ENCODE data around the gene PLAA.

DNA sequence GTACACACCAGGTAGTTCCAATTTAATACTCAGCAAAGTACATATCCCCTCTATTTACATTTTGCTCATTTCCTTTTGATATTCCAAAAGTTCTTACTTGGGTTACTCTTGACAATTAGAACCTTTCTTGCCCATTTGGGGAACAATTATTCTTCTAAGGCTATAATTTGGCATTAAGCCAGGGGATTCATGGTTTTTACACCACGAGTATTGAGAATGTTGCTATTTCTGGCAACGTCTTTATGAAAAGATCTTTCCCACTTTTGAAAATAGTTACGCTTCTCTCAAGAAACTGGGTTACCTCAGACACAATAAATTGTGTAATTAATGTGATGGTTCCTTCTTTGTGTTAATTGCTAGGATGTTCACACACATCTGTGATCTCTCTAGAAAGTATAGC is 43.0 kb downstream of the PLAA start:
- TF ChIP-seq EZH2 (IDR thresholded peaks at IDR 0.05; ENCODE audit: insufficient read depth, low read length), result no peak
- TF ChIP-seq, protein P1, sequence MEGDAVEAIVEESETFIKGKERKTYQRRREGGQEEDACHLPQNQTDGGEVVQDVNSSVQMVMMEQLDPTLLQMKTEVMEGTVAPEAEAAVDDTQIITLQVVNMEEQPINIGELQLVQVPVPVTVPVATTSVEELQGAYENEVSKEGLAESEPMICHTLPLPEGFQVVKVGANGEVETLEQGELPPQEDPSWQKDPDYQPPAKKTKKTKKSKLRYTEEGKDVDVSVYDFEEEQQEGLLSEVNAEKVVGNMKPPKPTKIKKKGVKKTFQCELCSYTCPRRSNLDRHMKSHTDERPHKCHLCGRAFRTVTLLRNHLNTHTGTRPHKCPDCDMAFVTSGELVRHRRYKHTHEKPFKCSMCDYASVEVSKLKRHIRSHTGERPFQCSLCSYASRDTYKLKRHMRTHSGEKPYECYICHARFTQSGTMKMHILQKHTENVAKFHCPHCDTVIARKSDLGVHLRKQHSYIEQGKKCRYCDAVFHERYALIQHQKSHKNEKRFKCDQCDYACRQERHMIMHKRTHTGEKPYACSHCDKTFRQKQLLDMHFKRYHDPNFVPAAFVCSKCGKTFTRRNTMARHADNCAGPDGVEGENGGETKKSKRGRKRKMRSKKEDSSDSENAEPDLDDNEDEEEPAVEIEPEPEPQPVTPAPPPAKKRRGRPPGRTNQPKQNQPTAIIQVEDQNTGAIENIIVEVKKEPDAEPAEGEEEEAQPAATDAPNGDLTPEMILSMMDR (IDR thresholded peaks at IDR 0.05; ENCODE audit: insufficient read depth, low read depth, low read length), result no peak
